ENCODE measurements around the gene KRT74. TPM values are rescaled to one million over a fixed set of nuclear protein-coding genes. Genes with fewer than 3 reads are reported as not detected.
"Not testable (repeated sequence)": the region's sequence is repeated elsewhere in the genome, so short reads cannot be mapped to it uniquely, and the experiment has no call there.

KRT74 gene
- polyA plus RNA-seq, 4 donors: 0.27 TPM; not detected in 3

GRCh38 chr12:52600475-52600874, 26.8 kb upstream of the KRT74 start:
- Histone ChIP-seq H3K4me1 (ENCODE audit: control insufficient read depth in 3 of 3, insufficient read depth in 2 of 3, low read depth in 1 of 3, low read length in 2 of 3) (no peaks in the 10 kb centered on the region), H3K4me3 (ENCODE audit: low read depth in 1 of 3, low read length in 3 of 3) (no peak overlapping the region), H3K36me3 (ENCODE audit: control insufficient read depth in 3 of 3, insufficient read depth in 2 of 3, low read depth in 1 of 3, low read length in 3 of 3) (no peaks in the 10 kb centered on the region), H3K27me3 (ENCODE audit: control insufficient read depth in 3 of 3, insufficient read depth in 3 of 3, low read length in 3 of 3) (peaks cover 3 to 58% (median 20%) of the 10 kb centered on the region in 3 donors), H3K9me3 (ENCODE audit: control insufficient read depth in 2 of 2, insufficient read depth in 1 of 2, low read depth in 1 of 2, low read length in 1 of 2) (peaks cover 0 to 2% of the 10 kb centered on the region in 2 donors), H3K27ac (ENCODE audit: low read depth in 1 of 3, low read length in 2 of 3) (no peak overlapping the region)
- DNase-seq: no peak
- WGBS, 3 donors: 83 to 87% (median 86%) methylated on average over 12 of the region's 12 CpGs
- no peak for FAIRE-seq

GRCh38 chr12:52600071-52600470, 26.4 kb upstream of the KRT74 start:
- Histone ChIP-seq H3K27ac (ENCODE audit: low read depth in 1 of 3, low read length in 2 of 3) (no peak overlapping the region), H3K4me3 (ENCODE audit: low read depth in 1 of 3, low read length in 3 of 3) (no peak overlapping the region), H3K27me3 (ENCODE audit: control insufficient read depth in 3 of 3, insufficient read depth in 3 of 3, low read length in 3 of 3) (peaks cover 3 to 58% (median 20%) of the 10 kb centered on the region in 3 donors), H3K9me3 (ENCODE audit: control insufficient read depth in 2 of 2, insufficient read depth in 1 of 2, low read depth in 1 of 2, low read length in 1 of 2) (peaks cover 0 to 2% of the 10 kb centered on the region in 2 donors), H3K4me1 (ENCODE audit: control insufficient read depth in 3 of 3, insufficient read depth in 2 of 3, low read depth in 1 of 3, low read length in 2 of 3) (no peaks in the 10 kb centered on the region), H3K36me3 (ENCODE audit: control insufficient read depth in 3 of 3, insufficient read depth in 2 of 3, low read depth in 1 of 3, low read length in 3 of 3) (no peaks in the 10 kb centered on the region)
- FAIRE-seq: no peak
- no peak for DNase-seq
- 37 to 59% (median 50%) methylated on average over 2 of the region's 2 CpGs for WGBS, 3 donors

- DNase-seq (no peak), FAIRE-seq (no peak)
- Histone ChIP-seq H3K4me3 (ENCODE audit: low read depth in 1 of 3, low read length in 3 of 3) (no peak overlapping the region), H3K36me3 (ENCODE audit: control insufficient read depth in 3 of 3, insufficient read depth in 2 of 3, low read depth in 1 of 3, low read length in 3 of 3) (no peaks in the 10 kb centered on the region), H3K9me3 (ENCODE audit: control insufficient read depth in 2 of 2, insufficient read depth in 1 of 2, low read depth in 1 of 2, low read length in 1 of 2) (peaks cover 0 to 2% of the 10 kb centered on the region in 2 donors), H3K4me1 (ENCODE audit: control insufficient read depth in 3 of 3, insufficient read depth in 2 of 3, low read depth in 1 of 3, low read length in 2 of 3) (no peaks in the 10 kb centered on the region), H3K27ac (ENCODE audit: low read depth in 1 of 3, low read length in 2 of 3) (no peak overlapping the region), H3K27me3 (ENCODE audit: control insufficient read depth in 3 of 3, insufficient read depth in 3 of 3, low read length in 3 of 3) (peaks cover 3 to 58% (median 20%) of the 10 kb centered on the region in 3 donors)
- WGBS, 3 donors: 79 to 91% (median 91%) methylated on average over 5 of the region's 5 CpGs
These were observed 25.3 kb upstream of the KRT74 start for GRCh38 chr12:52598966-52599365.

GRCh38 chr12:52594237-52594636, 20.6 kb upstream of the KRT74 start:
- FAIRE-seq: not testable (repeated sequence)
- WGBS, 3 donors: 91 to 96% (median 91%) methylated on average over 4 of the region's 4 CpGs

GRCh38 chr12:52591521-52591920, 17.9 kb upstream of the KRT74 start:
- FAIRE-seq (no peak), DNase-seq (no peak)
- H3K27me3 ChIP-seq (ENCODE audit: control insufficient read depth in 3 of 3, insufficient read depth in 3 of 3, low read length in 3 of 3): peaks cover 0 to 12% (median 2%) of the 10 kb centered on the region in 3 donors
- H3K4me1 ChIP-seq (ENCODE audit: control insufficient read depth in 3 of 3, insufficient read depth in 2 of 3, low read depth in 1 of 3, low read length in 2 of 3): no peaks in the 10 kb centered on the region
- no peaks in the 10 kb centered on the region for H3K36me3 ChIP-seq (ENCODE audit: control insufficient read depth in 3 of 3, insufficient read depth in 2 of 3, low read depth in 1 of 3, low read length in 3 of 3)
- no peaks in the 10 kb centered on the region for H3K9me3 ChIP-seq (ENCODE audit: control insufficient read depth in 2 of 2, insufficient read depth in 1 of 2, low read depth in 1 of 2, low read length in 1 of 2)
- no peak overlapping the region for H3K4me3 ChIP-seq (ENCODE audit: low read depth in 1 of 3, low read length in 3 of 3)
- WGBS, 3 donors: 83 to 90% (median 90%) methylated on average over 11 of the region's 11 CpGs
- no peak overlapping the region for H3K27ac ChIP-seq (ENCODE audit: low read depth in 1 of 3, low read length in 2 of 3)

More at GRCh38 chr12:52594237-52594636, 20.6 kb upstream of the KRT74 start:
- not testable (repeated sequence) for H3K36me3 ChIP-seq (ENCODE audit: control insufficient read depth in 3 of 3, insufficient read depth in 2 of 3, low read depth in 1 of 3, low read length in 3 of 3); H3K4me1 ChIP-seq (ENCODE audit: control insufficient read depth in 3 of 3, insufficient read depth in 2 of 3, low read depth in 1 of 3, low read length in 2 of 3); H3K27ac ChIP-seq (ENCODE audit: low read depth in 1 of 3, low read length in 2 of 3); H3K9me3 ChIP-seq (ENCODE audit: control insufficient read depth in 2 of 2, insufficient read depth in 1 of 2, low read depth in 1 of 2, low read length in 1 of 2); DNase-seq; H3K4me3 ChIP-seq (ENCODE audit: low read depth in 1 of 3, low read length in 3 of 3)
- peaks cover 0 to 19% (median 5%) of the 10 kb centered on the region in 3 donors for H3K27me3 ChIP-seq (ENCODE audit: control insufficient read depth in 3 of 3, insufficient read depth in 3 of 3, low read length in 3 of 3)

- FAIRE-seq: no peak
- no peaks in the 10 kb centered on the region for H3K36me3 ChIP-seq (ENCODE audit: control insufficient read depth in 3 of 3, insufficient read depth in 2 of 3, low read depth in 1 of 3, low read length in 3 of 3)
- no peaks in the 10 kb centered on the region for H3K9me3 ChIP-seq (ENCODE audit: control insufficient read depth in 2 of 2, insufficient read depth in 1 of 2, low read depth in 1 of 2, low read length in 1 of 2)
- no peak overlapping the region for H3K4me3 ChIP-seq (ENCODE audit: low read depth in 1 of 3, low read length in 3 of 3)
- peaks cover 0 to 12% (median 2%) of the 10 kb centered on the region in 3 donors for H3K27me3 ChIP-seq (ENCODE audit: control insufficient read depth in 3 of 3, insufficient read depth in 3 of 3, low read length in 3 of 3)
- 80 to 89% (median 87%) methylated on average over 6 of the region's 6 CpGs for WGBS, 3 donors
- H3K4me1 ChIP-seq (ENCODE audit: control insufficient read depth in 3 of 3, insufficient read depth in 2 of 3, low read depth in 1 of 3, low read length in 2 of 3): no peaks in the 10 kb centered on the region
- H3K27ac ChIP-seq (ENCODE audit: low read depth in 1 of 3, low read length in 2 of 3): no peak overlapping the region
- no peak for DNase-seq
These were observed 16.4 kb upstream of the KRT74 start for GRCh38 chr12:52590021-52590420.

- Histone ChIP-seq H3K36me3 (ENCODE audit: control insufficient read depth in 3 of 3, insufficient read depth in 2 of 3, low read depth in 1 of 3, low read length in 3 of 3) (no peaks in the 10 kb centered on the region), H3K4me3 (ENCODE audit: low read depth in 1 of 3, low read length in 3 of 3) (no peak overlapping the region), H3K9me3 (ENCODE audit: control insufficient read depth in 2 of 2, insufficient read depth in 1 of 2, low read depth in 1 of 2, low read length in 1 of 2) (no peaks in the 10 kb centered on the region), H3K27me3 (ENCODE audit: control insufficient read depth in 3 of 3, insufficient read depth in 3 of 3, low read length in 3 of 3) (peaks cover 0 to 7% (median 2%) of the 10 kb centered on the region in 3 donors), H3K27ac (ENCODE audit: low read depth in 1 of 3, low read length in 2 of 3) (no peak overlapping the region), H3K4me1 (ENCODE audit: control insufficient read depth in 3 of 3, insufficient read depth in 2 of 3, low read depth in 1 of 3, low read length in 2 of 3) (no peaks in the 10 kb centered on the region)
- 82 to 91% (median 88%) methylated on average over 17 of the region's 17 CpGs for WGBS, 3 donors
- no peak for FAIRE-seq
- DNase-seq: no peak
These were observed 13.9 kb upstream of the KRT74 start for GRCh38 chr12:52587563-52587962.

GRCh38 chr12:52585946-52586345, 12.3 kb upstream of the KRT74 start:
- FAIRE-seq: no peak
- H3K4me1 ChIP-seq (ENCODE audit: control insufficient read depth in 3 of 3, insufficient read depth in 2 of 3, low read depth in 1 of 3, low read length in 2 of 3): no peaks in the 10 kb centered on the region
- no peak for DNase-seq
- H3K27me3 ChIP-seq (ENCODE audit: control insufficient read depth in 3 of 3, insufficient read depth in 3 of 3, low read length in 3 of 3): peaks cover 0 to 7% (median 2%) of the 10 kb centered on the region in 3 donors
- no peak overlapping the region for H3K4me3 ChIP-seq (ENCODE audit: low read depth in 1 of 3, low read length in 3 of 3)
- no peaks in the 10 kb centered on the region for H3K36me3 ChIP-seq (ENCODE audit: control insufficient read depth in 3 of 3, insufficient read depth in 2 of 3, low read depth in 1 of 3, low read length in 3 of 3)
- 55 to 71% (median 64%) methylated on average over 9 of the region's 9 CpGs for WGBS, 3 donors
- H3K27ac ChIP-seq (ENCODE audit: low read depth in 1 of 3, low read length in 2 of 3): no peak overlapping the region
- no peaks in the 10 kb centered on the region for H3K9me3 ChIP-seq (ENCODE audit: control insufficient read depth in 2 of 2, insufficient read depth in 1 of 2, low read depth in 1 of 2, low read length in 1 of 2)

GRCh38 chr12:52585066-52585465, 11.4 kb upstream of the KRT74 start:
- no peaks in the 10 kb centered on the region for H3K9me3 ChIP-seq (ENCODE audit: control insufficient read depth in 2 of 2, insufficient read depth in 1 of 2, low read depth in 1 of 2, low read length in 1 of 2)
- 82 to 86% (median 84%) methylated on average over 3 of the region's 3 CpGs for WGBS, 3 donors
- no peaks in the 10 kb centered on the region for H3K4me1 ChIP-seq (ENCODE audit: control insufficient read depth in 3 of 3, insufficient read depth in 2 of 3, low read depth in 1 of 3, low read length in 2 of 3)
- no peak overlapping the region for H3K4me3 ChIP-seq (ENCODE audit: low read depth in 1 of 3, low read length in 3 of 3)
- FAIRE-seq (no peak), DNase-seq (no peak)
- H3K36me3 ChIP-seq (ENCODE audit: control insufficient read depth in 3 of 3, insufficient read depth in 2 of 3, low read depth in 1 of 3, low read length in 3 of 3): no peaks in the 10 kb centered on the region
- no peak overlapping the region for H3K27ac ChIP-seq (ENCODE audit: low read depth in 1 of 3, low read length in 2 of 3)
- peaks cover 0 to 7% (median 2%) of the 10 kb centered on the region in 3 donors for H3K27me3 ChIP-seq (ENCODE audit: control insufficient read depth in 3 of 3, insufficient read depth in 3 of 3, low read length in 3 of 3)

All from small intestine (tissue), 7 donors.